Neuronal stem cell (in vitro differentiated cells): ENCODE measurements around the gene SUN1. TPM values are rescaled to one million over a fixed set of nuclear protein-coding genes. Genes with fewer than 3 reads are reported as not detected.

Experiments used
- DNase-seq: peaks from one replicate; pipeline ENCODE4 v3.0.0-alpha.2; 2013; ENCODE audit warnings: low spot score
- H2AFZ ChIP-seq: one replicate; pipeline ENCODE4 v1.6.1; 2013; ENCODE audit warnings: mild to moderate bottlenecking, low read length, inconsistent platforms
- H2AK5ac ChIP-seq: 2 replicates; pipeline ENCODE4 v1.6.1; 2013; ENCODE audit warnings: low read depth, mild to moderate bottlenecking, inconsistent platforms, low read length, moderate library complexity, mixed read lengths
- H2BK120ac ChIP-seq: 2 replicates; pipeline ENCODE4 v1.6.1; 2013; ENCODE audit warnings: low read depth, mild to moderate bottlenecking, inconsistent platforms, low read length, moderate library complexity, mixed read lengths
- H2BK12ac ChIP-seq: one replicate; pipeline ENCODE4 v1.6.1; 2013; ENCODE audit warnings: low read length, inconsistent platforms
- H2BK15ac ChIP-seq: 2 replicates; pipeline ENCODE4 v1.6.1; 2013; ENCODE audit warnings: mild to moderate bottlenecking, low read length, inconsistent platforms, mixed read lengths
- H2BK5ac ChIP-seq: one replicate; pipeline ENCODE4 v1.6.1; 2013; ENCODE audit warnings: inconsistent platforms, mild to moderate bottlenecking, low read length, moderate library complexity
- H3K14ac ChIP-seq: one replicate; pipeline ENCODE4 v1.6.1; 2013; ENCODE audit warnings: low read length, inconsistent platforms
- H3K18ac ChIP-seq: 2 replicates; pipeline ENCODE4 v1.6.1; 2013; ENCODE audit warnings: low read length, inconsistent platforms
- H3K23ac ChIP-seq: 2 replicates; pipeline ENCODE4 v1.6.1; 2013; ENCODE audit warnings: low read depth, mild to moderate bottlenecking, mixed read lengths, low read length, inconsistent platforms; ENCODE audit not compliant: poor library complexity
- H3K27ac ChIP-seq: replicated peaks from 3 replicates; pipeline ENCODE4 v1.5.1; 2013; ENCODE audit warnings: low read length, inconsistent platforms
- H3K27me3 ChIP-seq, 3 experiments: 2 replicates each; pipeline ENCODE4 v1.6.1; 2013; ENCODE audit warnings: low read length in 3 of 3, mild to moderate bottlenecking in 2 of 3, inconsistent platforms in 1 of 3, low read depth in 1 of 3, mixed read lengths in 1 of 3, moderate library complexity in 1 of 3; ENCODE audit not compliant: control insufficient read depth in 3 of 3, insufficient read depth in 3 of 3
- H3K36me3 ChIP-seq, 2 donors: replicated peaks in 1 of 2; 2 replicates each; pipeline ENCODE4 v1.6.1; 2013; ENCODE audit warnings: low read length in 2 of 2; ENCODE audit not compliant: control insufficient read depth in 2 of 2, insufficient read depth in 2 of 2
- H3K4ac ChIP-seq: 2 replicates; pipeline ENCODE4 v1.6.1; 2013; ENCODE audit warnings: inconsistent platforms, mild to moderate bottlenecking, low read length, moderate library complexity
- H3K4me1 ChIP-seq, 2 donors: 1 replicate in 1 of 2; 2 replicates in 1 of 2; pipeline ENCODE4 v1.6.1; 2013; ENCODE audit warnings: low read length in 2 of 2, low read depth in 1 of 2; ENCODE audit not compliant: control insufficient read depth in 2 of 2, insufficient read depth in 1 of 2
- H3K4me2 ChIP-seq: one replicate; pipeline ENCODE4 v1.6.1; 2013; ENCODE audit warnings: mild to moderate bottlenecking, low read length, inconsistent platforms; ENCODE audit not compliant: insufficient read depth, poor library complexity, severe bottlenecking
- H3K4me3 ChIP-seq, 2 donors: 2 replicates each; pipeline ENCODE4 v1.5.1; 2013; ENCODE audit warnings: low read length in 2 of 2, mild to moderate bottlenecking in 2 of 2, inconsistent platforms in 1 of 2, moderate library complexity in 1 of 2
- H3K79me1 ChIP-seq: one replicate; pipeline ENCODE4 v1.6.1; 2013; ENCODE audit warnings: low read depth, mild to moderate bottlenecking, inconsistent platforms, low read length, moderate library complexity
- H3K9ac ChIP-seq: one replicate; pipeline ENCODE4 v1.6.1; 2013; ENCODE audit warnings: mild to moderate bottlenecking, low read depth, low read length, inconsistent platforms; ENCODE audit not compliant: poor library complexity
- H3K9me3 ChIP-seq, 2 donors: replicated peaks in 1 of 2; 2 replicates each; pipeline versions ENCODE3 to v1.6.1; 2013; ENCODE audit warnings: low read length in 2 of 2, mild to moderate bottlenecking in 2 of 2, inconsistent platforms in 1 of 2, low read depth in 1 of 2, mixed read lengths in 1 of 2, moderate library complexity in 1 of 2; ENCODE audit not compliant: control insufficient read depth in 2 of 2, insufficient read depth in 1 of 2
- H4K8ac ChIP-seq: one replicate; pipeline ENCODE4 v1.6.1; 2013; ENCODE audit warnings: low read depth, mild to moderate bottlenecking, inconsistent platforms, low read length, moderate library complexity
- H4K91ac ChIP-seq: one replicate; pipeline ENCODE4 v1.6.1; 2013; ENCODE audit warnings: low read length, low read depth, mild to moderate bottlenecking, inconsistent platforms; ENCODE audit not compliant: poor library complexity
- WGBS, 2 donors: extraction: QIAGEN DNeasy Blood & Tissue Kit; methylation state at CpG; one replicate each; pipeline ENCODE4 v1.1.7; 2013; ENCODE audit warnings: missing lambda C conversion rate in 2 of 2, mixed read lengths in 1 of 2; ENCODE audit not compliant: insufficient read length in 2 of 2, insufficient replicate concordance in 1 of 2; ENCODE audit errors: extremely low coverage in 2 of 2; 5-methylcytosine and 5-hydroxymethylcytosine counted together
- polyA plus RNA-seq, 2 experiments: library from polyadenylated mRNA; stranded (reverse); fragments of 200-250 nt; gene quantifications; one replicate each; pipeline ENCODE4 v1.2.3, GENCODE V29; 2013

SUN1 gene
- 62.1 TPM for polyA plus RNA-seq (2013, experiment 1 of 2)
- 60.5 TPM for polyA plus RNA-seq (2013, experiment 2 of 2)

- DNase-seq: no peak
- no peaks in the 10 kb centered on the region for H3K27me3 ChIP-seq
- no peak within 1 kb of the TSS for H2BK5ac ChIP-seq
- no peak within 1 kb of the TSS for H2BK12ac ChIP-seq
- H2AK5ac ChIP-seq: no peak within 1 kb of the TSS
- peaks cover 0 to 46% of the 10 kb centered on the region in 2 donors for H3K36me3 ChIP-seq
- H3K14ac ChIP-seq: no peak within 1 kb of the TSS
- H3K9me3 ChIP-seq: peaks cover 0 to 2% of the 10 kb centered on the region in 2 donors
- H3K9ac ChIP-seq: no peak within 1 kb of the TSS
- H4K91ac ChIP-seq: no peak within 1 kb of the TSS
- H4K8ac ChIP-seq: no peak within 1 kb of the TSS
- no peak within 1 kb of the TSS for H2AFZ ChIP-seq
- H3K4me1 ChIP-seq: peaks cover 0 to 2% of the 10 kb centered on the region in 2 donors
- no peak within 1 kb of the TSS for H2BK15ac ChIP-seq
- no peak within 1 kb of the TSS for H3K4me3 ChIP-seq
- WGBS, 2 donors: no CpG with 5 or more reads among the region's 24 CpGs
- no peak within 1 kb of the TSS for H2BK120ac ChIP-seq
- no peak within 1 kb of the TSS for H3K4me2 ChIP-seq
- no peak within 1 kb of the TSS for H3K18ac ChIP-seq
- H3K27ac ChIP-seq: no peak within 1 kb of the TSS
- peaks cover 15% of the 10 kb centered on the region for H3K79me1 ChIP-seq
- H3K4ac ChIP-seq: no peak within 1 kb of the TSS
- H3K23ac ChIP-seq: no peak within 1 kb of the TSS
These were observed at the start of gene SUN1 for GRCh38 chr7:832167-832967. Gene SUN1, plus strand, starts transcription at chr7:832476. Its CDS starts 49 bp downstream, at chr7:832525.

- Histone ChIP-seq H3K36me3 (peaks cover 51 to 85% of the 10 kb centered on the region in 2 donors), H3K23ac (no peak overlapping the region), H4K91ac (no peak overlapping the region), H3K4me1 (no peaks in the 10 kb centered on the region), H2BK15ac (no peak overlapping the region), H3K4me3 (peak overlapping the region in 1 of 2 donors; percentile 52), H3K9me3 (peaks cover 0 to 2% of the 10 kb centered on the region in 2 donors), H2BK12ac (no peak overlapping the region), H3K18ac (no peak overlapping the region), H2BK5ac (peak overlapping the region; percentile 22), H3K14ac (no peak overlapping the region), H3K4ac (no peak overlapping the region), H2BK120ac (no peak overlapping the region), H2AK5ac (no peak overlapping the region), H2AFZ (no peak overlapping the region), H3K27ac (no peak overlapping the region), H3K4me2 (no peak overlapping the region), H3K27me3 (no peaks in the 10 kb centered on the region), H3K79me1 (peaks cover 4% of the 10 kb centered on the region), H3K9ac (peak overlapping the region; percentile 4), H4K8ac (no peak overlapping the region)
- DNase-seq: no peak
- no CpG with 5 or more reads among the region's 56 CpGs for WGBS, 2 donors
These were observed 49.4 kb upstream of the SUN1 start for GRCh38 chr7:782718-783449.

- Histone ChIP-seq H3K18ac (no peak overlapping the region), H4K8ac (no peak overlapping the region), H3K9ac (no peak overlapping the region), H2BK12ac (no peak overlapping the region), H2BK5ac (peak overlapping the region; percentile 1), H3K14ac (no peak overlapping the region), H2BK15ac (no peak overlapping the region), H3K27ac (no peak overlapping the region), H2AK5ac (no peak overlapping the region), H4K91ac (no peak overlapping the region), H3K27me3 (no peaks in the 10 kb centered on the region), H3K36me3 (peaks cover 47 to 83% of the 10 kb centered on the region in 2 donors), H3K4me1 (no peaks in the 10 kb centered on the region), H2AFZ (no peak overlapping the region), H3K9me3 (peaks cover 0 to 2% of the 10 kb centered on the region in 2 donors), H2BK120ac (no peak overlapping the region), H3K4ac (no peak overlapping the region), H3K4me3 (peak overlapping the region in 1 of 2 donors; percentile 29), H3K4me2 (no peak overlapping the region), H3K79me1 (peaks cover 4% of the 10 kb centered on the region), H3K23ac (no peak overlapping the region)
- WGBS, 2 donors: no CpG with 5 or more reads among the region's 36 CpGs
- DNase-seq: no peak
These were observed 48.5 kb upstream of the SUN1 start for GRCh38 chr7:783556-784490.
